ENCODE results near the gene MTA3.
"Not testable (repeated sequence)": the region's sequence is repeated elsewhere in the genome, so short reads cannot be mapped to it uniquely, and the experiment has no call there.

MTA3 gene

DNA sequence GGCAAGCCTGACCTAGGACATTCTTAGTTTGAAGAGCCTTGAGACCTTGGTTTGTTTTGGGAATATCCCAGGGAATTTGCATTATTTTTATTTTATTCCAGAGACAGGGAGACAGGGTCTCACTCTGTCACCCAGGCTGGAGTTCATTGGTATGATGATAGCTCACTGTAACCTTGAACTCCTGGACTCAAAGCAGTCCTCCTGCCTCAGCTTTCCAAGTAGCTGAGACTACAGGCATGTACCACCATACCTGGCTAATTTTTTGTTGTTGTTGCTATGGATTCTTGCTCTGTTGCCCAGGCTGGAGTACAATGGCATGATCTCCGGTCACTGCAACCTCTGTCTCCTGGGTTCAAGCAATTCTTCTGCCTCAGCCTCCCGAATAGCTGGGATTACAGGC, 4.8 kb downstream of the MTA3 start:
- TF ChIP-seq, protein P1, sequence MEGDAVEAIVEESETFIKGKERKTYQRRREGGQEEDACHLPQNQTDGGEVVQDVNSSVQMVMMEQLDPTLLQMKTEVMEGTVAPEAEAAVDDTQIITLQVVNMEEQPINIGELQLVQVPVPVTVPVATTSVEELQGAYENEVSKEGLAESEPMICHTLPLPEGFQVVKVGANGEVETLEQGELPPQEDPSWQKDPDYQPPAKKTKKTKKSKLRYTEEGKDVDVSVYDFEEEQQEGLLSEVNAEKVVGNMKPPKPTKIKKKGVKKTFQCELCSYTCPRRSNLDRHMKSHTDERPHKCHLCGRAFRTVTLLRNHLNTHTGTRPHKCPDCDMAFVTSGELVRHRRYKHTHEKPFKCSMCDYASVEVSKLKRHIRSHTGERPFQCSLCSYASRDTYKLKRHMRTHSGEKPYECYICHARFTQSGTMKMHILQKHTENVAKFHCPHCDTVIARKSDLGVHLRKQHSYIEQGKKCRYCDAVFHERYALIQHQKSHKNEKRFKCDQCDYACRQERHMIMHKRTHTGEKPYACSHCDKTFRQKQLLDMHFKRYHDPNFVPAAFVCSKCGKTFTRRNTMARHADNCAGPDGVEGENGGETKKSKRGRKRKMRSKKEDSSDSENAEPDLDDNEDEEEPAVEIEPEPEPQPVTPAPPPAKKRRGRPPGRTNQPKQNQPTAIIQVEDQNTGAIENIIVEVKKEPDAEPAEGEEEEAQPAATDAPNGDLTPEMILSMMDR (IDR thresholded peaks at IDR 0.05; ENCODE audit: insufficient read depth, missing control alignments): no peak
- no peak for FAIRE-seq
- DNase-seq (ENCODE audit: insufficient read length, low spot score): no peak

DNA sequence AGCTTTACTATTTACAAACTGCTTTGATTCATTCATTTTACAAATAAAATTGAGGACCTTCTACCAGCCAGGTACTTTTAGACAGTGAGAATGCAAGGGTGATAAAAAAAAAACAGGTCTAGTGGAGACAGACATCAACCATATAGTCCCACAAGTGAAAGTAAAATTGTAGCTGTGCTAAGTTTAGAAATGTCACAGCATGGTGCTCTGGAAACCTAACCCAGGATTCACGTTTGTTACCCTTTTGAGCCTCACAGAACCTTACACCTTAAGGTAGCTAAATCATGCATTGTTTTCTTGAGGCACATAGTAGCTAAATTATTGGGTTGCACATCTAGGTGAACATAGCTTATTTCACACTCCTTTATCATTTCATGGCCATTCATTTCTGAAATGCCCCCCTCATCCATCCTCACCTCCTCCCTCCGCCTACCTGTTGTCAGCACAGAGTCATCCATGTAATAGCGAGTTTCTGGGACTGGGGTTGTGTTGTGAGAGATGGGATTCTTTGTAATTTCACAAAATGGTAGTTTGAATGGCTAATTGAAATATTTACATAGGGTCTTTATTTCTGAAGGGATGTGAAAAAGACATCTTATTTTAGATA, 7.1 kb downstream of the MTA3 start:
- TF ChIP-seq, protein P1 (IDR thresholded peaks at IDR 0.05; ENCODE audit: insufficient read depth, missing control alignments): no peak
- FAIRE-seq (no peak), DNase-seq (ENCODE audit: insufficient read length, low spot score) (no peak)

DNA sequence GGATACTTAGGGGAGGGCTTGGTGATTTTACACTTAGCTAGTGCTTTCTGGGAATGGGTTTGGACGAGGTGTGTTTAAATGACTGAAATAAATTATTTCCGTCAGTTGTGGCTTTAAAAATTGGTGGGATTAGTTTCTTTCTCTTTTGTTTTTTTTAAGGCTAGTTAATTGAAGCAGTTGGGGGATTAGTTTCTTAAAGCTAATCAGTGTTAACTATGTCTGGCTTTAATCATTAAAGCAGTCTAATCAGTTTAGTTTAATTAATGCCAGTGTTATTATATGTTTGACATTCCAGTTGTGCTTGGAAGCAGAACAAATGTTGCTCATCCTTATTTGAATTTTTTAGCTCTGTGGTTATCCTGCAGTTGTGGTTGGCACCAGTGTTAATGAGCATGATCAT, 10.2 kb downstream of the MTA3 start:
- no peak for DNase-seq (ENCODE audit: insufficient read length, low spot score)
- peak; percentile 85 for FAIRE-seq
- TF ChIP-seq, protein P1 (IDR thresholded peaks at IDR 0.05; ENCODE audit: insufficient read depth, missing control alignments): no peak

DNA sequence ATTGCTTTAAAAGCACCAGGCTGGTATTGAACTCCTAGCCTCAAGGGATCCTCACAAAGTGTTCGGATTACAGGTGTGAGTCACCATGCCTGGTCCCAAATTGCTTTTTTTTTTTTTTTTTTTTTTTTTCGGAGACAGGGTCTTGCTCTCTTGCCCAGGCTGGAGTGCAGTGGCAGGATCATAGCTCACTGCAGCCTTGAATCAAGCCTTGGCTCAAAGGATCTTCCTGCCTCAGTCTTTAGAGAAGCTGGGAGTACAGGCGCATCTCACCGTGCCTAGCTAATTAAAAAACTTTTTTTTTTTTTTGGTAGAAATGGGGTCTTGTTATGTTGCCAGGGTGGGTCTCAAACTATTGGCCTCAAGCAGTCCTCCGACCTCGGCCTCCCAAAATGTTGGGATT, 12.8 kb downstream of the MTA3 start:
- FAIRE-seq (no peak), DNase-seq (ENCODE audit: insufficient read length, low spot score) (no peak)
- TF ChIP-seq, protein P1 (IDR thresholded peaks at IDR 0.05; ENCODE audit: insufficient read depth, missing control alignments): no peak

DNA sequence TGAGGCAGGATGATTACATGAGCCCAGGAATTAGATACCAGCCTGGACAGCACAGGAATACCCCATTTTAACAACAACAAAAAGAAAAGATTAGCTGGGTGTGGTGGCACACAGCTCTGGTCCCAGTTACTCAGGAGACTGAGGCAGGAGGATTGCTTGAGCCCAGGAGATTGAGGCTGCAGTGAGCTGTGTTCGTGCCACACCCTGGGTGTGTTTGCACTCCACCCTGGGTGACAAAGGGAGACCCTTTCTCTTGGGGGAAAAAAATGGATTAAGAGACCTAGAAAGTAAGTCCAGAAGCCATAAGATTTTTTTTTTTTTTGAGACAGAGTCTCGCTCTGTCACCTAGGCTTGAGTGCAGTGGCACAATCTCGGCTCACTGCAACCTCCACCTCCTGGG, 16.2 kb downstream of the MTA3 start:
- FAIRE-seq; DNase-seq (ENCODE audit: insufficient read length, low spot score): not testable (repeated sequence)

DNA sequence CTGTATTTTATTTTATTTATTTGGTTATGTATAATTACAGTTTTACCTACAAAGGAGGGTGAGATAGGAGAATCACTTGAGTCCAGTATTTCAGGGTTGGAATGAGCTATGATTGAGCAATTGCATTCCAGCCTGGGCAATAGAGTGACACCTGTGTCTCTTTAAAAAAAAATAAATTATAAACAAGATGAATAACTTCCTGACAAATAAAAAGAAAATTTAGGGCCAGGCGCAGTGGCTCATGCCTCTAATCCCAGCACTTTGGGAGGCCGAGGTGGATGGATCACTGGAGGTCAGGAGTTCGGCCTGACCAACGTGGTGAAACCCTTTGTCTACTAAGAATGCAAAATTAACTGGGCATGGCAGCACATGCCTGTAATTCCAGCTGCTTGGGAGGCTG, 17.3 kb downstream of the MTA3 start:
- DNase-seq (ENCODE audit: insufficient read length, low spot score) (no peak), FAIRE-seq (no peak)
- TF ChIP-seq, protein P1 (IDR thresholded peaks at IDR 0.05; ENCODE audit: insufficient read depth, missing control alignments): no peak

DNA sequence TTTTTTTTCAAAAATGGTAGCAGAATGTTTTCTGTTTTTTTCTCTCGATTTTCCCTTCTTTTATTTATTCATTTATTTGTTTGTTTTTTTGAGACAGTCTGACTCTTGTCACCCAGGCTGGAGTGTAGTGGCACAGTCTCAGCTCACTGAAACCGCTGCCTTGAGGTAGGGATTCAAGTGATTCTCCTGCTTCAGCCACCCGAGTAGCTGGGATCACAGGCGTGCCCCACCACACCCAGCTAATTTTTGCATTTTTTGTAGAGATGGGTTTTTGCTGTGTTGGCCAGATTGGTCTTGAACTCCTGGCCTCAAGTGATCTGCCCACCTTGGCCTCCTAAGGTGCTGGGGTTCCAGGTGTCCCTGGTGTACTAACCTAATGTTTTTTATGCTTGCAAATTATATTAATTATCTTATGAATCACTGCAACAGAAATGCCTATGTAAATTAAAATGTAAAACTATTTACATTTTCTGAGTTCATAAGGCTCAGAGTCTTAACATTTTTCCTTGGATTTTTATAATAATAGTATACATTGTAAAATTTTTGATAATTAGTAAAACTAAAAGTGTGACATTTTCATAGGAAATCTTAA, 19.2 kb downstream of the MTA3 start:
- no peak for DNase-seq (ENCODE audit: insufficient read length, low spot score)
- FAIRE-seq: no peak
- TF ChIP-seq, protein P1 (IDR thresholded peaks at IDR 0.05; ENCODE audit: insufficient read depth, missing control alignments): no peak
